ENCODE measurements around the gene ZNF124.

The ZNF124 gene

DNA sequence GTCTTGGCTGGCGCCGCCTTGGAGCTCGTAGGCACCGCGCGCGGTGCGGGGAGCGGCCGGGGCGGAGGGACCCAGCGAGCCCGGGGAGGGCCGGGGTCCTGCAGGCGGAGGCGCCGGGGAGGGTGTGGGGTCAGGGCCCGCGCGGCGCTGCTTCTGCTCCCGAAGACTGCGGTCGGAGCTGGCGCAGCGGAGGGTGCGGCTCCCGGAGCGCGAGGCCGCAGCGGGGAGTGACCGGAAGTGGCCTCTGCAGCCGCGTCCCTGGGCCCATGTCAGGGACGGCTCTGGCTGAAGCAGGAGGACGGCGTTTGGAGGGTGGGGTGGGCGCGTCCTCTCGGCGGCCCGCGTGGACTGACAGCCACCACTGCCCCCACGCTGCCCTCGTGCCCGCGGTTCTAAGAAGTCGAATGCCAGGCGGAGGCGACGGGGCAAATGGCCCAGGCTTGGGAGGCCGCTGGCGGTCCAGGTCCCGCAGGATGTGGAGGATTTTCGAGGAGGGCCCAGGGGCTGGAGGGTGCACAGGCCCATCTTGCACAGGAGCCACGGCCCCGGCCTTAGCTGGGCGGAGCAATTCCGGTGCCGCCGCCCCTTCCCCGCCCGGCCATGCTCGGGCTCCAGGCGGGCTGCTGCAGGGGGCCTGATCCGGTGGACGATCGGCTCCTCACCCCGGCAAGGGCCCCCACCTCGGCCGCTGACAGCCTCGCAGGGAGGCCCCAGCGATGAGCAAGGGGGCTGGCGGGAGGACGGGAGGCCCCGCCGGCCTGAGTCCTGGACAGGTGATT lies 59.9 kb downstream of the ZNF124 start:
- DNase-seq = no peak

DNA sequence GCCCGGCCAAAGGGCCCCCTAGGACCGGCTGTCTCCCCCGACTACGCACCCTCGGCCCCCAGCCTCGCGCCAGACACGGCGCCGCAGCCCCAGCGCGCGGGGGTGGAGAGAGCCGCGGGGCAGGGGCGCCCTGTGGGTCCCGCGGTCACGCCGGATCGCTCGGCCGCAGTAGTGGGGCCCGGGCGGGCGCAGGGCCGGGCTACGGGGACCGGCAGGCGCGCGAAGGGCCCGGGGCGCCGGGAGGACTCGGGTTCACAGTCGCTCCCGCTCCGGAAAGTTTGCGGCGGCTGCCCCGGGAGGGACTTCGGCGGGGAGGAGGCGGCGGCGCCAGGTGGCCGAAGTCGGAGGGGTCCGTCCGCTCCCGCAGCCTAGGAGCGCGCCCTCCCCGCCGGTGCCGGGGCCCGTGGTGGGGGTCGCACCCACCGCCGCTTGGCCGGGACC lies 60.5 kb downstream of the ZNF124 start:
- no peak for DNase-seq

DNA sequence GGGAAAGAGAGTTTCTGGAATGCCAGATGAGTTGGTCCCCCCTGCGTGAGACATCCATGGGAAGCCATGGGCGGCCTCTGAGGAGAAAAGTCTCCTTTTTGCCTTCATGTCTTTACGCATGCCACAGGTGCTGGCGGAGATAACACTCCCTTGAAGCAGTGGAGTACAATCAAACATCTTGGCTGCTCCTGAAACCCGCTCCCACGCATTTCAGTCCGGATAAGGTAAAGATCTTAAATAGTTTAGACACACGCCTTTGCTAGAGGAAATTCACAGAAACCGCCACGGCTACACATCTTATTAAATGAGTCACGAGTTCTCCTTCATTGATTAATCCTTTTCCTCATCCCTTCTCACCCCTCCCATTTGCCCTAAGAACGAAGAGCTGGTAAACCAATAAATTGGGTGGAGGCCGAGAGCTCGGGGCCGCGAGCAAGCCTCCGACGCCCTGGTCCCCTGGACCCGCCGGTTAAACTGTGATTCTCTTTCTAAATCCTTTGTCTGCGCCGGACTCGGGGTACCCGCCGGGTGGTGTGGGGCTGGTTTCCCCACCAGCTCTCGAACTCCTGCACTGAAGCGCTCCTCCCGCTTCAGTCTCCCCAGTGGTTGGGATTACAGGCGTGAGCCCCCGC lies 61.1 kb downstream of the ZNF124 start:
- no peak for DNase-seq

- no peak for DNase-seq
These were observed 64.1 kb downstream of the ZNF124 start for GRCh38 chr1:247107694-247108093.

GRCh38 chr1:247105966-247106365 lies 65.9 kb downstream of the ZNF124 start:
- no peak for DNase-seq

Measured in activated naive CD4-positive, alpha-beta T cell (primary cell).